ENCODE data around the gene NDUFS7. TPM values are rescaled to one million over a fixed set of nuclear protein-coding genes. Genes with fewer than 3 reads are reported as not detected.
A peak's percentile ranks its signal among the peaks of the same experiment; 100 is the strongest.

Gene NDUFS7
- total and polyA plus RNA-seq, 2 donors from 2014 or later: 85.5 to 265 TPM

- Histone ChIP-seq H3K27ac (ENCODE audit: low read depth in 2 of 2, low read length in 2 of 2) (no peak overlapping the region), H3K27me3 (ENCODE audit: control insufficient read depth, insufficient read depth, low read length) (no peaks in the 10 kb centered on the region), H3K4me1 (ENCODE audit: control insufficient read depth in 2 of 3, insufficient read depth in 2 of 3, low read depth in 1 of 3, low read length in 3 of 3) (peaks cover 0 to 8% (median 0%) of the 10 kb centered on the region in 3 donors), H3K9me3 (ENCODE audit: control insufficient read depth in 2 of 3, insufficient read depth in 1 of 3, low read length in 3 of 3) (no peaks in the 10 kb centered on the region), H3K4me3 (ENCODE audit: low read length in 3 of 3) (no peak overlapping the region), H3K9ac (ENCODE audit: low read length in 3 of 3) (no peak overlapping the region), H3K36me3 (ENCODE audit: control insufficient read depth in 2 of 3, insufficient read depth in 3 of 3, low read length in 3 of 3) (no peaks in the 10 kb centered on the region)
- no peak for DNase-seq
- no peak for TF ChIP-seq CTCF (IDR thresholded peaks at IDR 0.05; ENCODE audit: borderline replicate concordance, extremely low read depth, insufficient read depth)
- intact Hi-C loops (cut with DNase I): no loop called here
- no peak for FAIRE-seq
Observed at GRCh38 chr19:1383017-1383311, 743 bp upstream of the NDUFS7 start.

GRCh38 chr19:1384085-1384462 lies 367 bp downstream of the NDUFS7 start:
- peak overlapping the region; percentile 67 to 90 (median 83) for H3K4me3 ChIP-seq (ENCODE audit: low read length in 3 of 3)
- peaks cover 0 to 8% (median 0%) of the 10 kb centered on the region in 3 donors for H3K4me1 ChIP-seq (ENCODE audit: control insufficient read depth in 2 of 3, insufficient read depth in 2 of 3, low read depth in 1 of 3, low read length in 3 of 3)
- peak overlapping the region; percentile 80 to 92 for H3K27ac ChIP-seq (ENCODE audit: low read depth in 2 of 2, low read length in 2 of 2)
- intact Hi-C loops (cut with DNase I): no loop called here
- peaks cover 3% of the 10 kb centered on the region in 3 donors for H3K36me3 ChIP-seq (ENCODE audit: control insufficient read depth in 2 of 3, insufficient read depth in 3 of 3, low read length in 3 of 3)
- no peak for FAIRE-seq
- no peaks in the 10 kb centered on the region for H3K27me3 ChIP-seq (ENCODE audit: control insufficient read depth, insufficient read depth, low read length)
- H3K9me3 ChIP-seq (ENCODE audit: control insufficient read depth in 2 of 3, insufficient read depth in 1 of 3, low read length in 3 of 3): no peaks in the 10 kb centered on the region
- DNase-seq: no peak
- H3K9ac ChIP-seq (ENCODE audit: low read length in 3 of 3): peak overlapping the region; percentile 6 to 99 (median 89)
- TF ChIP-seq CTCF (IDR thresholded peaks at IDR 0.05; ENCODE audit: borderline replicate concordance, extremely low read depth, insufficient read depth): no peak

DNA sequence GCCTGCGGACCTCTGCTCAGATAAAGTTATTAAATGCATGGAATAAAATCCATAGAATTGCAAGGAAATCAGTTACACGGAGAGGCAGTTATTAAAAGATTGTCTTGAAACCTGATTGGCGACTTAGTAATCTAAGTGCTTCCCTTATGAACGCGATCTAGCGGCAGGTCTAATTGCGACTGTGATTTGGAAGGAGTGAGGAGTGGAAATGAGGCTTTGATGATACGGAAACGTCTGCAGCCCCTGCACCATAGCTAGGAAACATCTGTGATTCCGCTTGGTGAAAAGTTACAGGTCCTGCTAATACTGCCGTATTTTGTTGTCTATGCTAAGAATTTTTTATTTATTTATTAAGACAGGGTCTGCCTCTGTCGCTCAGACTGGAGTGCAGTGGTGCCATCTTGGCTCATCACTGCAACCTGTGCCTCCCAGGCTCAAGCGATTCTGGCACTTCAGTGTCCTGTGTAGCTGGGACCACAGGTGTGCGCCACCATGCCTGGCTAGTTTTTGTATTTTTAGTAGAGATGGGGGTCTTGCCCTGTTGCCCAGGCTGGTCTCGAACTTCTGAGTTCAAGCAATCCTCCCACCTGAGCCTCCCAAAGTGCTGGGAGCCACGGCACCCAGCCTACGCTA lies 887 bp downstream of the NDUFS7 start:
- H3K27me3 ChIP-seq (ENCODE audit: control insufficient read depth, insufficient read depth, low read length): no peaks in the 10 kb centered on the region
- intact Hi-C loops (cut with DNase I): no loop called here
- DNase-seq (no peak), FAIRE-seq (no peak)
- H3K9me3 ChIP-seq (ENCODE audit: control insufficient read depth in 2 of 3, insufficient read depth in 1 of 3, low read length in 3 of 3): no peaks in the 10 kb centered on the region
- H3K36me3 ChIP-seq (ENCODE audit: control insufficient read depth in 2 of 3, insufficient read depth in 3 of 3, low read length in 3 of 3): peaks cover 4 to 8% (median 6%) of the 10 kb centered on the region in 3 donors
- peaks cover 0 to 8% (median 0%) of the 10 kb centered on the region in 3 donors for H3K4me1 ChIP-seq (ENCODE audit: control insufficient read depth in 2 of 3, insufficient read depth in 2 of 3, low read depth in 1 of 3, low read length in 3 of 3)
- H3K9ac ChIP-seq (ENCODE audit: low read length in 3 of 3): peak overlapping the region; percentile 6 to 99 (median 89)
- peak overlapping the region; percentile 67 to 90 (median 83) for H3K4me3 ChIP-seq (ENCODE audit: low read length in 3 of 3)
- no peak for TF ChIP-seq CTCF (IDR thresholded peaks at IDR 0.05; ENCODE audit: borderline replicate concordance, extremely low read depth, insufficient read depth)
- H3K27ac ChIP-seq (ENCODE audit: low read depth in 2 of 2, low read length in 2 of 2): peak overlapping the region in 1 of 2 donors; percentile 80

DNA sequence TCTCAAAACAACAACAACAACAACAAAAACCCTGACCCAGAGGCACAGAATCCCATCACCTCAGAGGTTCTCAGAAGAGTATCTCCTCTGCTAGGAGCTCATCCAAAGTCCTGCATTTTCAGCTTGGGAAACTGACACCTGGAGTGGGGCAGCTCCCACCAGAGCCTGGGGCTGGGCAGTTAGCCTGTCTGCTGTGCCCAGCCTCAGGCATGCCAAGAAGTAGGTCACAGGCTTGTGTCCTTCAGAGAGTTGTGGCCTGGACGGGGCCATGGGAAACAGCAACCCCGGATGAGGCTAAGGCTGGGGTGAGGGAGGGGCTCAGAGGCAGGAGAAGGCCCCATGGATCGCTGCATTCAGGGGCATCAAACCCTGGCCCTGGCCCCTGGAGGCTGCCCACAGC lies 2.1 kb downstream of the NDUFS7 start:
- TF ChIP-seq CTCF (IDR thresholded peaks at IDR 0.05; ENCODE audit: borderline replicate concordance, extremely low read depth, insufficient read depth): no peak
- no peak for FAIRE-seq
- DNase-seq: no peak
- Histone ChIP-seq H3K36me3 (ENCODE audit: control insufficient read depth in 2 of 3, insufficient read depth in 3 of 3, low read length in 3 of 3) (peaks cover 4 to 13% (median 6%) of the 10 kb centered on the region in 3 donors), H3K27ac (ENCODE audit: low read depth in 2 of 2, low read length in 2 of 2) (no peak overlapping the region), H3K4me1 (ENCODE audit: control insufficient read depth in 2 of 3, insufficient read depth in 2 of 3, low read depth in 1 of 3, low read length in 3 of 3) (peaks cover 0 to 8% (median 0%) of the 10 kb centered on the region in 3 donors), H3K4me3 (ENCODE audit: low read length in 3 of 3) (no peak overlapping the region), H3K27me3 (ENCODE audit: control insufficient read depth, insufficient read depth, low read length) (no peaks in the 10 kb centered on the region), H3K9ac (ENCODE audit: low read length in 3 of 3) (no peak overlapping the region), H3K9me3 (ENCODE audit: control insufficient read depth in 2 of 3, insufficient read depth in 1 of 3, low read length in 3 of 3) (no peaks in the 10 kb centered on the region)
- intact Hi-C loops (cut with DNase I): no loop called here

Data from kidney (tissue), 14 donors.